ENCODE measurements around the gene KIDINS220.
A peak's percentile ranks its signal among the peaks of the same experiment; 100 is the strongest.

Gene KIDINS220

GRCh38 chr2:8697190-8697589 is 140.2 kb downstream of the KIDINS220 start:
- no peak for DNase-seq (ENCODE audit: low read depth)

GRCh38 chr2:8694737-8695136 is 142.7 kb downstream of the KIDINS220 start:
- no peak for DNase-seq (ENCODE audit: low read depth)

DNA sequence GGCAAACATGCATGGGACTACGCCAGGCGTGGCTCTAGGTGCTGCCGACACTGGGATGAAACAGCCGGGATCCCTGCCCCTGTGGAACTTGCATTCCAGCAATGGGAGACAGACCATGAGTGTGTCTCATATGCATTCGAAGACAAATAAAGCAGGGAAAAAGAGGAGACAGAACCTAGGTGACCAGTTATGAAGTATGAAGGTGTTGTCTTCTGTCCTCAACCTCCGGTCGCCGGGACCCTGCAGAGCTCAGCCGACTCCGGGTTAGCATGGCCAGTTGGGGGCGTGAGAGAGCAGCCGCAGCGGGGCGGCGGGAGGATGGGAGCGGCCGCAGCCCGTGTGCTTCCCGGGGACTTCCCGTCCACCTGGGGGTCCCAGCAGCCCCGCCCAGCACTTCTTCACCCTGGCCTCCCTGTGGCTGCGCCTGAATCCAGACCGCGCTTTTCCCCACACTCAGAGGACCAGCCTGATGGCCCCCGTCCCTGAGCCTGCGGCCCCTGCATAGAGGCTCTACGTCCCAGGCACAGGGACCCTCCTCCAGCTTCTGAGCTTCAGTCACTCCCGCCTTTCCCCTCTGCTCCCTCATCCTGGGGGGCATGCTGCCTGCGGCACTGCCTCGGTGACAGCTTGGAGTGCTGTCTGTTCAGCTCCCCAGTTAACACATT is 144.1 kb downstream of the KIDINS220 start:
- DNase-seq (ENCODE audit: low read depth): no peak

- no peak for DNase-seq (ENCODE audit: low read depth)
Observed at GRCh38 chr2:8692783-8693156, 144.6 kb downstream of the KIDINS220 start.

- DNase-seq (ENCODE audit: low read depth): no peak
Observed at GRCh38 chr2:8691859-8692437, 145.5 kb downstream of the KIDINS220 start.

GRCh38 chr2:8685697-8686358 is 151.6 kb downstream of the KIDINS220 start:
- DNase-seq (ENCODE audit: low read depth): peak; percentile 59

- no peak for DNase-seq (ENCODE audit: low read depth)
Observed at GRCh38 chr2:8684878-8685696, 152.3 kb downstream of the KIDINS220 start.

GRCh38 chr2:8684540-8684877 is 152.9 kb downstream of the KIDINS220 start:
- no peak for DNase-seq (ENCODE audit: low read depth)

DNA sequence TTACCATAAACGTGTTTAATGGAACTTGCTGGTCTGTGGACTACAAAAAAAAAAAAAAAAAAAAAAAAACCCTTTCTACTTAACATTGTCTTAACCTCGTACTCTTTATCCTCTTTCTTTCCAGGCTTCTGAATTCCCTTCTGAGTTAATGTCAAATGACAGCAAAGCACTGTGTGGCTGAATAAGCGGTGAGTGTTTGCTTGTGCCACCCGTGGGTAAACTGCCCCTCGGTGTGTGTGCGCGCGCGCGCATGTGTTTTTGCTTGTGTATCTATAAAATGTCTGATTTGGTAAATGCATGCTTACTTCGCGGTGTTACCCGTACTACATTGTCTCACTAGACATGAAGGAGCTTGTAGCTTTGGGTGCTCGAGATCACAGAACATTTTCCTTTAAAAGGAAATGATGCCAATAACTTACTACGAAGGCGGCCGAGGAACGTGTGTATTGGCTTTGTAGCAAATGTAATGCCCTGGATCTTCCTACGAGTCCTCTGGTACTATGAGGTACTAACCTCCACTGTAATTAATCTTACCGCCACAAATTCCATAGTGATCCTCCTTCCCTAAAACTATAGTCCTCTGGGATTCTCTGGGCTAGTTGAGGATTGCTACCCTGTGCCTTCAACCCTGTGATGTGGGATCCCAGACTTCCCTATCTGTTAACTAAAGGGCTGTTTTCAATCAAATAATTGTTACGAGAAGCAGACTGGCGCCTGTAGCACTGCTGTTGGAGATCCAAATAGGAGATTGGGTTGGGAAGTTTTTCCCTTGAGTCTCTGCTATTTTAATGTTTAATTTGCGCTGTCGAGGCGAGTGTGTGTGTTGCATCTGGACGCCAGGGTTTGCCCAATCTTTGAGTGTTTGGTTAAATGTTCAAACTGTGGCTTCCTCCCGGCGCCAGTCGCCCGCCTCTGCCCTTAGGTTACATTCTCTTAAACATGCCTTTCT is 154.4 kb downstream of the KIDINS220 start:
- DNase-seq (ENCODE audit: low read depth): peak; percentile 20

GRCh38 chr2:8681786-8682692 is 155.4 kb downstream of the KIDINS220 start, which contains the start of gene ID2:
Gene ID2, plus strand, starts transcription at chr2:8682056. Its CDS starts 110 bp downstream, at chr2:8682166.
- DNase-seq (ENCODE audit: low read depth): peak; percentile 94

GRCh38 chr2:8680822-8681760 is 156.3 kb downstream of the KIDINS220 start:
- peak; percentile 45 for DNase-seq (ENCODE audit: low read depth)

- DNase-seq (ENCODE audit: low read depth): no peak
Observed at GRCh38 chr2:8679827-8680731, 157.3 kb downstream of the KIDINS220 start.

GRCh38 chr2:8679567-8679826 is 157.9 kb downstream of the KIDINS220 start:
- no peak for DNase-seq (ENCODE audit: low read depth)
